Left lung (tissue), 10 donors: Measurements from ENCODE around the gene RESF1. TPM values are rescaled to one million over a fixed set of nuclear protein-coding genes. Genes with fewer than 3 reads are reported as not detected.
"Not testable (repeated sequence)": the region's sequence is repeated elsewhere in the genome, so short reads cannot be mapped to it uniquely, and the experiment has no call there.

Experiments
- ATAC-seq: fragments of 200-7000 bp; cut with Tn5 transposase; one replicate; pipeline ENCODE4 v1.9.1; 2020; ENCODE audit warnings: moderate library complexity
- DNase-seq, 4 donors: peaks; one replicate each; pipeline ENCODE4 v3.0.0-alpha.2; 2013 to 2020
- H3K27ac ChIP-seq, 2 donors: fragments of 200-600 bp; sonication (generic) in 1 of 2; one replicate each; pipeline versions ENCODE4 v1.5.0 to v1.8.0; 2020 to 2021
- H3K27me3 ChIP-seq, 2 donors: fragments of 200-600 bp; sonication (generic) in 1 of 2; one replicate each; pipeline versions ENCODE4 v1.5.0 to v1.8.0; 2020 to 2021
- H3K36me3 ChIP-seq, 2 donors: fragments of 200-600 bp; sonication (generic) in 1 of 2; one replicate each; pipeline versions ENCODE4 v1.5.0 to v1.8.0; 2020 to 2021
- H3K4me1 ChIP-seq, 2 donors: fragments of 200-600 bp; one replicate each; pipeline ENCODE4 v1.8.0; 2021
- H3K4me3 ChIP-seq, 2 donors: fragments of 200-600 bp; sonication (generic) in 1 of 2; one replicate each; pipeline versions ENCODE4 v1.5.0 to v1.8.0; 2020 to 2021; ENCODE audit warnings: mild to moderate bottlenecking in 1 of 2
- H3K9me3 ChIP-seq, 2 donors: fragments of 200-600 bp; sonication (generic) in 1 of 2; one replicate each; pipeline versions ENCODE4 v1.5.0 to v1.8.0; 2020 to 2021
- intact Hi-C, 2 donors: fragments of 100-400 bp; cut with DNase I; formaldehyde crosslinking; loops; one replicate each; pipeline versions ENCODE4 v1.11.2 to v1.14.2; 2022
- polyA plus RNA-seq, 6 donors: library from polyadenylated mRNA; unstranded; fragments of 120-200 nt; gene quantifications; one replicate each; pipeline ENCODE4 v1.2.1, GENCODE V29; 2013; ENCODE audit not compliant: insufficient read length in 6 of 6
- total RNA-seq, 2 donors: library from RNA; stranded (reverse); fragmentation: NEBNext Ultra II Directional; extraction: Animal tissue kit (Norgen Biotek cat#: 25700); gene quantifications; one replicate each; pipeline ENCODE4 v1.2.1, GENCODE V29; 2021
- TF ChIP-seq, protein P1 (sequence below), 2 donors: fragments of 200-600 bp; sonication (generic) in 1 of 2; IDR thresholded peaks; one replicate each; pipeline versions ENCODE4 v1.5.0 to v1.8.0; 2021; ENCODE audit warnings: antibody characterized with exemption in 2 of 2
- donor health status: DM: no; HTN: yes; CAD: no.
- donor health status: DM: no; HTN: no; CAD: no.

RESF1 gene
- total and polyA plus RNA-seq, 8 donors = 32.6 to 137 (median 42.9) TPM

DNA sequence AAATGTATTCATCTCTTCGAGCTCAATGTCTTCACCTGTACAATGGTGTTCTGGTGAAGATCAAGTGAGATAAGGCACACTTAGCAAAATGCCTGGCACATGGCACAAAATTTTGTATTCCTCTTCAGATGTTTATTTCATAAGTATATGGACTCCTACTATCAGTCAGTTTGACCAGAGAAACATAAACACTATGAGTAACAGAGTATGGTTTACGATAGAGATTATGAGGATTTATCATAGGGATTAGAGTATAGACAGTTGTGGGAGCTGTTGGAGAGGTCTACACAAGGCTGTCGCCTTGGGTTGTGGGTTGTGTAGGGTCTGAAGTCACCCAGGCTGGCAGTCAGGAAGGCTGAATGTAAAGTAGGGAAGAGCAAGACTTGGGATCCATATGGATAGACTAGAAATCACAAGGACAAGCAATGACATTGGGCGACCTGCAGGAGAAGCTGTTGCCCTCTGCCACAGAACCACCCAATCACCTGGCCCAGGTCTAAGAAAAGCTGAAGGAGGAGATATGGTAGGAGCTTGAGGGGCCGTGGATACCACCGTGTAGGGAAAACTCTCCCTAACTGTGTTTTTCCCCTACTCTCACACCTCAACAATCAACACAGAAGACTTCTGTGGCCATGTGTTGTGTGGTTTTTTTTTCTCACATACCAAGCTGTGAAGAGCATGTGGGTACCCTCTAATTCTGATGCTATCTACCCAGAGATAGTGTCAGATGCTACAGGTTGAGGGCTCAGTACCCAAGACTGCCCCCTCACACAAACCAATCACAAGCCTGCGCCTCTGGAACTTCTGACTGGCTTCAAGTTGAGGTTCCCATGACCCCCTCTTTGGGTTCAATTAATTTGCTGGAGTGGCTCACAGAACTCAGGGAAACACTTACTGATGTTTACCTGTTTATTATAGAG, 27.2 kb upstream of the RESF1 start:
- TF ChIP-seq, protein P1, sequence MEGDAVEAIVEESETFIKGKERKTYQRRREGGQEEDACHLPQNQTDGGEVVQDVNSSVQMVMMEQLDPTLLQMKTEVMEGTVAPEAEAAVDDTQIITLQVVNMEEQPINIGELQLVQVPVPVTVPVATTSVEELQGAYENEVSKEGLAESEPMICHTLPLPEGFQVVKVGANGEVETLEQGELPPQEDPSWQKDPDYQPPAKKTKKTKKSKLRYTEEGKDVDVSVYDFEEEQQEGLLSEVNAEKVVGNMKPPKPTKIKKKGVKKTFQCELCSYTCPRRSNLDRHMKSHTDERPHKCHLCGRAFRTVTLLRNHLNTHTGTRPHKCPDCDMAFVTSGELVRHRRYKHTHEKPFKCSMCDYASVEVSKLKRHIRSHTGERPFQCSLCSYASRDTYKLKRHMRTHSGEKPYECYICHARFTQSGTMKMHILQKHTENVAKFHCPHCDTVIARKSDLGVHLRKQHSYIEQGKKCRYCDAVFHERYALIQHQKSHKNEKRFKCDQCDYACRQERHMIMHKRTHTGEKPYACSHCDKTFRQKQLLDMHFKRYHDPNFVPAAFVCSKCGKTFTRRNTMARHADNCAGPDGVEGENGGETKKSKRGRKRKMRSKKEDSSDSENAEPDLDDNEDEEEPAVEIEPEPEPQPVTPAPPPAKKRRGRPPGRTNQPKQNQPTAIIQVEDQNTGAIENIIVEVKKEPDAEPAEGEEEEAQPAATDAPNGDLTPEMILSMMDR (IDR thresholded peaks at IDR 0.05) = no peak
- Histone ChIP-seq H3K27ac (no peak overlapping the region), H3K4me3 (no peak overlapping the region), H3K36me3 (no peaks in the 10 kb centered on the region), H3K27me3 (no peaks in the 10 kb centered on the region), H3K4me1 (no peaks in the 10 kb centered on the region), H3K9me3 (peaks cover 0 to 1% of the 10 kb centered on the region in 2 donors)
- no peak for DNase-seq
- intact Hi-C loops = no loop called here
- ATAC-seq = no peak

DNA sequence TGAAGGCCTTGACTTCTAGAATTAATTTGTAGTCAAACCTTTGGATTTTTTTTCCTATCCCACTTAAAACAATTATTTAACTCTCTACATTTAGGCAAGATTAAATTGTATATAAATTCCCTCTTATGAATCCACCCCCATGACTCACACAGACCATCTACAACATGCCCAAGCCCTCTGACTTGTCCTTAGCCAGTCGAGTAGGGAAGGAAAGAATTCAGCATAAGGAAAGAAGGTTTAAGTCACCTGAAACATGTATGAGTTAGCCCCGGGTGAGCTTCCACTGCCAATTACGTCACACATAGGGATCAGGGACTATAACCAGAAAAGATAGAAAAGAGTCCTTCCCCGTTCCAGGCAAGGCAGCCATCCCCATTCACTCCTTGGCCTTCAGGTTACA, 14.9 kb upstream of the RESF1 start:
- peaks cover 0 to 51% of the 10 kb centered on the region in 2 donors for H3K9me3 ChIP-seq
- H3K4me1 ChIP-seq = no peaks in the 10 kb centered on the region
- H3K27ac ChIP-seq = no peak overlapping the region
- no peak overlapping the region for H3K4me3 ChIP-seq
- H3K27me3 ChIP-seq = no peaks in the 10 kb centered on the region
- H3K36me3 ChIP-seq = no peaks in the 10 kb centered on the region
- DNase-seq (no peak), ATAC-seq (no peak)
- TF ChIP-seq, protein P1 (IDR thresholded peaks at IDR 0.05) = no peak
- intact Hi-C loops = no loop called here

DNA sequence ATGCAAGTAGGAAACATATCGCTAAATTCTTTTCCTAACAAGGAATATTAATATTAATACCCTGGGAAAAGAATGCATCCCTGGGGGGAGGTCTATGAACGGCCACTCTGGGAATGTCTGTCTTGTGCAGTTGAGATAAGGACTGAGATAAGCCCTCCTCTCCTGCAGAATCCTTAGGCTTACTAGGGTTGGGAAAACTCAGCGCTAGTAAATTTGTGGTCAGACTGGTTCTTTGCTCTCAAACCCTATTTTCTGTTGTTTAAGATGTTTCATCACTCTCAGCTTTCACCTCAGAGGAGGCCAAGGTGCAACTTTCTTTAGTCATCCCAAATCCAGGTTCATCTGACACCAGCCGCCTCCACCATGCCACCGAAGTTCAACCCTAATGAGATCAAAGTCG, 11.2 kb upstream of the RESF1 start:
- ATAC-seq = no peak
- H3K4me1 ChIP-seq = no peaks in the 10 kb centered on the region

DNA sequence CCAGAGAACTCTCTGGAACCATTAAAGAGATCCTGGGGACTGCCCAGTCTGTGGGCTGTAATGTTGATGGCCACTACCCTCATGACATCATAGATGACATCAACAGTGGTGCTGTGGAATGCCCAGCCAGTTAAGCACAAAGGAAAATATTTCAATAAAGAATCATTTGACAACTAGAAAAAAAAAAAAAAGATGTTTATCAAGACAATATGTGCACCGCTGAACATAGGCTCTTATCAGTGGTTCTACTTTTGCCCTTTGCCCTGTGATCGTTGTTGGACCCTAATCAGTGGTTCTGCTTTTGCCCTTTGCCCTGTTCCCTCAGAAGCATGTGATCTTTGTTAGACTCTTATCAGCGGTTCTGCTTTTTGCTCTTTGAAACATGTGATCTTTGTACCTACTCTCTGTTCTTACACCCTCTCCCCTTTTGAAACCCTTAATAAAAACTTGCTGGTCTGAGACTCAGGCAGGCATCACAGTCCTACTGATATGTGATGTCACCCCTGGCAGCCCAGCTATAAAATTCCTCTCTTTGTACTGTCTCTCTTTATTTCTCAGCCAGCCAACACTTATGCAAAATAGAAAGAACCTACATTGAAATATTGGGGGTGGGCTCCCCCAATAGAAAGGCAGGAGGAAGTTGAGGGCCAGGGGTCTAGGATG, 10.4 kb upstream of the RESF1 start:
- H3K27ac ChIP-seq, H3K36me3 ChIP-seq, ATAC-seq, H3K4me3 ChIP-seq, DNase-seq, H3K27me3 ChIP-seq, intact Hi-C loops, H3K4me1 ChIP-seq: not testable (repeated sequence)
- H3K9me3 ChIP-seq = peaks cover 0 to 31% of the 10 kb centered on the region in 2 donors

More for the DNA sequence above, 11.2 kb upstream of the RESF1 start:
- no peak for DNase-seq
- Histone ChIP-seq H3K4me3 (no peak overlapping the region), H3K36me3 (no peaks in the 10 kb centered on the region), H3K27me3 (no peaks in the 10 kb centered on the region), H3K9me3 (peaks cover 0 to 35% of the 10 kb centered on the region in 2 donors), H3K27ac (no peak overlapping the region)
- intact Hi-C loops = no loop called here
- TF ChIP-seq, protein P1 (IDR thresholded peaks at IDR 0.05) = no peak

DNA sequence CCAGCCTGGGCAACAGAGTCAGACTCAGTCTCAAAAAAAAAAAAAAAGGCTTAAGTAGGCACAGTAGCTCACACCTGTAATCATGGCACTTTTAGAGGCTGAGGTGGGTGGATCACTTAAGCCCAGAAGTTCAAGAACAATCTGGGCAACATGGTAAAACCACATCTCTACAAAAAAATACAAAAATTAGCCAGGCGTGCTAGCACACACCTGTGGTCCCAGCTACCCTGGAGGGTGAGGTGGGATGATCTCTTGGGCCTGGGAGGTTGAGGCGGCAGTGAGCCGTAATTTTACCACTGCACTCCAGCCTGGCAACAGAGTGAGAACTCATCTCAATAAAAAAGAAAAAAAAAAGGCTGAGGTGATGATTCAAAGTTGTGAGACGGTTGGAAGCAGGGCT, 9.1 kb upstream of the RESF1 start:
- DNase-seq = no peak
- no peak overlapping the region for H3K4me3 ChIP-seq
- H3K27me3 ChIP-seq = no peaks in the 10 kb centered on the region
- no peak overlapping the region for H3K27ac ChIP-seq
- no peak for ATAC-seq
- H3K4me1 ChIP-seq = no peaks in the 10 kb centered on the region
- peaks cover 0 to 21% of the 10 kb centered on the region in 2 donors for H3K9me3 ChIP-seq
- H3K36me3 ChIP-seq = no peaks in the 10 kb centered on the region
- intact Hi-C loops = no loop called here
- TF ChIP-seq, protein P1 (IDR thresholded peaks at IDR 0.05) = no peak
